GM21423 (cell line): ENCODE results near the gene CFAP73.
"Not testable (repeated sequence)": the region's sequence is repeated elsewhere in the genome, so short reads cannot be mapped to it uniquely, and the experiment has no call there.

ENCODE experiments used
- ATAC-seq: cut with Tn5 transposase; IDR thresholded peaks from one replicate; pipeline ENCODE4 v1.9.1; 2021; ENCODE audit warnings: mild to moderate bottlenecking, moderate library complexity; ENCODE audit not compliant: unreplicated experiment

Gene CFAP73

DNA sequence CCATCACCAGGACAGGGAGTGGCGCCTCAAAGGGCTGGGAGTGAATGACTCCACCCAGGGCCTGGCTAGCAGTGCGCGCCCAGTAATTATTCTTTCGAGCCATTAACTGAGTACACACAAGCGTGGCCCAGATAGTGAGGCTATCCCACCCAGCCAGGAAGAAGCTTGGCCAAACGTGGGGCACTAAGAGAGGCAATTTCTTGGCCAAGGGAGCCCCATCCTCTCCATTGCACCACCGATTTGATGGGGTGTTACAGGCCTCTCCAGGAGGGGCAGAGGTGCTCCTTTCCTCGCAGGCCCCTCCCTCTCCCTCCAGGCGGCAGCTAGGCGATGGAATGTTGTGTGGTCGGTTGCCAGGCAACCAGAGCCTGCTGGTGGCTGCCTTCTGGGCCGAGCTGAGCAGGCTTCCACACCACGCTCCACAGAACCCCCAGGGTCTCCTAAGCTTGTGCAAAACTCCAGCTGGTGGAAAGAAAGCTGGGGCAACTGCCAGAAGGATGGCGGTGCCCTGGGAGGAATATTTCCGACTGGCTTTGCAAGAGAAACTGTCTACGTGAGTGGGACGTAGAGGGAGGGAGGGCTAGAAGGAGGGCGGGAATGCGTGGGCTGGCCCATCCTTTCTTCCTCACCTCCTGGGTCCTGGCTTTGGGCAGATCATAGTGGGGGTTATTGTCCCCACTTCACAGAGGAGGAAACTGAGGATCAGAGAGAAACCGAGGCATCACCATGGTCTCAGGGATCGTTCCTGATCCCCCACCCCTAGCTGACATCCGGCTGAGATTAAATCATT lies at the start of gene CFAP73:
Gene CFAP73, plus strand, starts transcription at position 364 of the 790 bp plus-strand sequence. Its CDS starts 134 bp downstream, at position 498.
- no peak for ATAC-seq

DNA sequence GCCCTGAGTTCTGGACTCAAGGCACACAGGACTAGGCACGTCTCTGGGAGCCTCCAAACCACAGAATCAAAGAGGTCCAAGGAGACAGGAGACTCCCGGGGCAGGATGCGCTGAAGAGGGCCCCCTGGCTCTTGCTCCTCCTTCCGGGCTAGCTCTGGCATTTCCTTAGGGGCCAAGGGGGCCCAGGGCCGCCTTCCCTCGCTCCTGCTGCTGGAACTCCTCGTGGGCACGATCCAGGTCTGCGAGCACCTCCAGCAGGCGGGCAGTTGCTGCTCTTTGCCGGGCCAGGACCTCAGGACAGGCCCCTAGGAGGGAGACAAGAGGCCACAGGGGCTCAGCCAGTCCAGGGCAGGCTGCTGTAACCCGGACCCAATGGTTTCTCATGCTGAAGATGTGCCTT lies 49.8 kb upstream of the CFAP73 start:
- ATAC-seq = no peak

- no peak for ATAC-seq
Measured at GRCh38 chr12:113101751-113102150, 47.8 kb upstream of the CFAP73 start.

GRCh38 chr12:113102811-113103210 lies 46.7 kb upstream of the CFAP73 start:
- ATAC-seq = no peak

DNA sequence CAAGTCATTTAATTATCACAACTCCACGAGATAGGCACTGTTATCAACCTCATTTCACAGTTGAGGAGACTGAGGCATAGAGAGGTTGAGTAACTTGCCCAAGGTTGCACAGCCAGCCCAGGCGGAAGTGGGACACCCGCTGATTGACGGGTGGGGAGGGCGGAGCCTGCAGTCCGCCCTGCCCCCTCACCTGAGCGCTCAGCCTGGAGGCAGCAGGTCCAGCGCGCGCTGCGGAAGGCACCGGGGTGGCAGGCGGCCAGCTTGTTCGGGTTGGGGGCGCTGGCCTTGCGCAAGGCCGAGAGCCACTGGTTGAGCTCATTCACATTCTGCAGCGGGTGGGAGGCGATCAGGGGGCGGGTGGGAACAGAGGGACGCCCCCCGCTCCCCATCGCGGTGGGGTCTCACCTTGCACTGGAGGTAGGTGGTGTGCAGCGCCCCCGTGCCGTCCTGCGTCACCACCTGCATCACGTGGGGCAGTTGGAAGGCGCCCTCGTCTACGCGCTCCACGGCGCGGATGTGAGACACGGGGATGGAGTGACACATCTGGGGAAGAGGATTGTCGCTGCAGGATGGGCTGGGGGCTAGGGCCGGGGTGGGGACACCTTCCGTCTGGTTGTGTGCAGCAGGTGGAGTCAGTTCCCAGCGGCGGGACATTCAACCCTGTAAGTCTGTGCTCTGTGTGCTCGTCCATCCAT lies 45.6 kb upstream of the CFAP73 start:
- ATAC-seq = no peak

GRCh38 chr12:113104953-113105510 lies 44.5 kb upstream of the CFAP73 start:
- no peak for ATAC-seq

DNA sequence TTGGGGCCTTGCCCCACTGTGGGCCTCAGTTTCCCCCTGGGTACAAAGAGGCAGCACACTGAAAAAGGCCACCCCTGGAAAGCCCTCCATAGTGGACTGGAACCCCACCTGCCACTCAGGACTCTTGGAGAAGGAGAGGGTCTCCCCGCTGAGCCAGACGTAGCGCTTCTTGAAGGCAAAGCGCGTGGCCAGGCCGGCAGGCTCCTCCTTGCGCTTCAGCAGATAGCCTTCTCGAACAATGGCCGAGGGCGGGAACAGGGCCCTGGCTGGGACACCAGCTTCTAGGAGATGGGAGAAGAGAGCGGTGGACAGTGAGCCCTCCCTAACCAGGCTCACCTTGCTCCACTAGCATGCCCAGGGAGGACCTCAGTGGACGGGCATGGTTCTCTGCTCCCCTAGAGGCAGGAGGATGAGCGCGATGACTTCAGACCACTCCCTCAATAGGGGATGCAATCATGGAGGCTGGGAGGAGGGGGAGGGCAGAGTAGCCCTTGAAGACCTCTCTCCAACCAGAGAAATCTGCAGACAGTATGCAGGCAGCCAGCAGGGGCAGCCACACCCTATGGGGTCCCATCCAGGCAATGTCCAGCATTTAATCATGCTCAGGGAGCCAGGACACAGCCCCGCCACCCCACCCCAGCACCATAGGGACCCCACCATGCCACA lies 43.8 kb upstream of the CFAP73 start:
- no peak for ATAC-seq

DNA sequence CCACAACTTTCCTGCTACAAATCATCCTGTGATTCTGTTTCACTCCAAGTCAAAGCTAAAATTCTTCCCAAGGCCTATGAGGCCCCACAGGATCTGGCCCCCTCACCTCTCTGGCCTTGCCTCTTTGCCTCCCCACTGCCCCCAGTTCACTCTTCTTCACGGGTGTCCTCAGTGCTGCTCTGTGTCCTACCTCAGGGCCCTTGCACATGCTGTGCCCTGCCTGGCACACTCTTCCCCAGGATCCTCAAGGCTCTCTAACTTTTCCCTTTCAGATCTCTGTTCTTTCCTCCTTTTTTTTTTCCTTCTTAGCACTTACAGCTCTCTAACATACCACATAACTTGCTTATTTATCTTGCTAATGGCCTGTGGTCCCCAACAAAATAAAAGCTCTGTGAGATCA lies 43.2 kb upstream of the CFAP73 start:
- no peak for ATAC-seq

GRCh38 chr12:113108308-113108707 lies 41.2 kb upstream of the CFAP73 start:
- no peak for ATAC-seq

DNA sequence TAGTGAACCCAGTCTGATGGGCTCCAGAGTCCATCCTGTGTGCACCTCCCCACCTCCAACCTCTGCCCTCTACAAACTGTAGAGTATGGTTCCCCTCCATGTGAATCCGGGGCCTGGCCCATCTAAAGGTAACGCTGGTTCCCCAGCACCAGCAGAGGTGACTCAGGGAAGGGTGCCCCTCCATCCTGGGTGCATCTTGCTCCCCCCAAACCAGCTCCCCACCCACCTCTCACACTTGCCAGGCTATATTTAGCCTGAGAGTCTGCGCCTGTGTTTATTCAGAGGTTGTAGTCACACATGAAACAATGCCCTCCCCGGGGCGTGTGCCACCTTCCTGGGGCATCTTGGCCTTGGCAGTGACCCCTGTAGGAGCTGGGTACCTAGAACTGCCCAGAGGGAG lies 40.2 kb upstream of the CFAP73 start:
- no peak for ATAC-seq

GRCh38 chr12:113109872-113110599 lies 39.5 kb upstream of the CFAP73 start:
- no peak for ATAC-seq

DNA sequence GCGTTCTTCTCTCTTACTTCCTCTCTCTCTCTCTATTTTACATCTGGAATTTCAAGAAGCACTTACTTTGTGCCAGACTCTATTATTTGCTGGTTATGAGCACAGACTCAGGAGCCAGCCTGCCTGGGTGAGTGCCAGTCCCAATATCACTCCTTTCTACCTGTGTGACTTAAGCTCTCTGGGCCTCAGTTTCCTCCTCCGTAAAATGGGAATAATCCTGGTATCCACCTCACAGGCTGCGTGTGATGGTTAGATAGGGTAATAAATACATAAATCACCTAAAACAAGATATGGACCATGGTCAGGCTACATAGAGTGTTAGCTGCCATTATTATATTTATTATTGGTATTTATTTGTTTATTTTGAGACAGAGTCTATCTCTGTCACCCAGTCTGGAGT lies 38.3 kb upstream of the CFAP73 start:
- ATAC-seq = no peak

- no peak for ATAC-seq
Measured at GRCh38 chr12:113112043-113112899, 37.3 kb upstream of the CFAP73 start.

DNA sequence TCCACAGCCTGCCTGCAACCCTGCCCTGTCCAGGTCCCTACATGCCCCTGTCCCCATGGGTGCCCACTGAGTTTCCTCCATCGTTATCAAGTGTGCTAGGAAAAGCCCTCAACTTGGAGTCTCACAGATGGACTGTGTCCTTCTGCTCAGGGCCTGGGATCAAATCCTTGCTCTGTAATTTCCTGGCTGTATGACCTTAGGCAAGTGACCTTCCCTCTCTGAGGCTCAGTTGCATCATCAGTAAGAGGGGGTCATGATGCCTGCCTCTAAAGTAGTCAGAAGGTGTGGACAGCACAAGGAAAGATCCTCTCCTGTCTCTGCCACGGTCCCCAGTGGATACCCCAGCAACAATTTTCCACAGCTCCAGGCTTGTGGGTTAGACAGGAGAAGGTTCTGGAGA lies 36.1 kb upstream of the CFAP73 start:
- ATAC-seq = no peak

DNA sequence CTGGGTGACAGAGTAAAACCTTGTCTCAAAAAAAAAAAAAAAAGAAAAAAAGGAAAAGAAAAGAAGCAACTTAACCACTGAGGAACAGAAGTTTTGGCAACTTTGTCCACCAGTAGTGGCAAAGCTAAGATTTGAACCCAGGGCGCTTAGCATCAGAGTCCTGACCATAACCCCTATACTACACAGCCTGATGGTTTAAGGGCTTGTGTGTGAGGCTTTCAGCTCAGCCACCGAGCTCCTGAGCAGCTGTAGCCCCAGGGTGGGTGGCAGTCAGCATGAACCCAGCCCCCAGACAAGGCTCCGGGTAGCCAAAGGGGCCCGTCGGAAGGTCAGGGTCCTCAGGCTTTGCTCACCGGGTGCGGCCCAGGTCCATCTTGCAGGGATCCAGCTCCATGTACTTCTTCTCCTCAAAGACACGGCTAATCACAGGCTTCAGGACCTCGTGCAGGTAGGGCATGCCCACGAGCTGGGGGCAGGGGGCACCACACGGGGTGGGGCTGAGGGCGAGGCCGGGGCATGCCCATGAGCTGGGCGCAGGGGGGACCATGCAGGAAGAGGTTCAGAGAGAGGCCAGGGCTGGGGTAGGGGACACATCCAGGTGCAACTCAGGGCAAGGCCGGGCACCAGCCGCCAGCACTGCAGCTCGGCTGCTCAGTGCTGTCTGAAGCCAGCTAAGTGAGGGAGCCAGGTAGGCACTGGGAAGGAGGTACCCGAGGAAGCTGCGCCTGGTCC lies 34.9 kb upstream of the CFAP73 start:
- ATAC-seq = no peak

DNA sequence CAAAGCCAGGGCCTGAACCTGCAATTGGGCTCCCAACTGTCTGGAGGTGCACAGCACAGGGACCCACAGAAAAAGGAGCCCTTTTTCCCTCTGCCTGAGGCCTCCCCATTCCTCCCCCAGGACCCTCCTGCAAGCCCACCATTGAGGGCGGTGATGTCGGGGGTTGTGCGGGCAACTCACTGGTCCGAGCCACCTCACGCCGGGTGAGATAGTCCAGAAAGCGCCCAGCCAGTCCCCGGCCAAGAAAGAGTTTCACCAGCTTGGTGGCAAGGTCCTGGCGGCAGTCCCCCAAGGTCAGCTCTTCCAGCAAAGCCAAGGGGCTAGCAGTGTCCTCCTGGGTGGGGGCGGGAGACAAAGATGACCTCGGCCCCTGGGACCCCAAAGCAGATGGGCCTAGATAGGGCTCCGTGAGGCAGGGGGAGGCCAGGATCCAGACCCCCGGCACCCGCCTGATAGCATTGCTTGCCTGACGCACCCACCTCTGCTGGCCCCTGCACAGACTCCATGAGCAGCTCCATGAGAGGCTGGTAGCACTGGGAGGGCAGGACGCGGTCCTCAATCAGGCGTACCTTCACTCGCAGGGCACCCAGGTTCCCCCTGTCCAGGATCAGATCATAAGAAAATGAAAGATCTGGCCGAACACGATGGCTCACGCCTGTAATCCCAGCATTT lies 33.9 kb upstream of the CFAP73 start:
- no peak for ATAC-seq

- no peak for ATAC-seq
Measured at GRCh38 chr12:113116875-113117274, 32.6 kb upstream of the CFAP73 start.

DNA sequence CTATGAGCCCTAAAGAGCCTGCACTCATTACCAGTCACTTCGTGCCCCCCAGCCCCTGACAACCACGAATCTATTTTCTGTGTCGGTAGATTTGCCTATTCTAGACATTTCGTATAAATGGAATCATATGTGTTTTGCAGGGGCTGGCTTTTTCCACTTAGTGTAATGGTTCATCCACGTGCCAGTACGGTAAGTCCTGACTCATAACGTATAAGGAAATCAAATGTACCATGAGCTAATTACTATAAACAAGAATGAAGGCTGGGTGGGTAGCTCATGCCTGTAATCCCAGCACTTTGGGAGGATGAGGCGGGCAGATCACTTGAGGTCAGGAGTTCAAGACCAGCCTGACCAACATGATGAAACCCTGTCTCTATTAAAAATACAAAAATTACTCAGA lies 31.8 kb upstream of the CFAP73 start:
- ATAC-seq = not testable (repeated sequence)

- ATAC-seq = no peak
Measured at GRCh38 chr12:113118142-113118541, 31.4 kb upstream of the CFAP73 start.
